Smooth muscle cell (in vitro differentiated cells): ENCODE data around the gene SNAP91. TPM values are rescaled to one million over a fixed set of nuclear protein-coding genes. Genes with fewer than 3 reads are reported as not detected.
"Not testable (repeated sequence)": the region's sequence is repeated elsewhere in the genome, so short reads cannot be mapped to it uniquely, and the experiment has no call there.

Source experiments
- DNase-seq: peaks from one replicate; lab custom pipeline; 2025; ENCODE audit not compliant: unreplicated experiment; lab: John Stamatoyannopoulos, UW
- H2AFZ ChIP-seq: fragments of 200-600 bp; sonication (generic); 2 replicates; pipeline ENCODE4 v1.6.0; 2016; ENCODE audit warnings: antibody characterized with exemption, low read depth, mild to moderate bottlenecking
- H3F3A ChIP-seq: fragments of 200-600 bp; sonication (generic); 2 replicates; pipeline ENCODE4 v1.6.0; 2017; ENCODE audit warnings: antibody characterized with exemption, low read depth
- H3K27ac ChIP-seq: fragments of 200-600 bp; sonication (generic); 2 replicates; pipeline ENCODE4 v1.5.1; 2016; ENCODE audit warnings: low read depth, mild to moderate bottlenecking
- H3K27me3 ChIP-seq: fragments of 200-600 bp; sonication (generic); 2 replicates; pipeline ENCODE4 v1.6.1; 2016; ENCODE audit warnings: low read depth, mild to moderate bottlenecking
- H3K36me3 ChIP-seq: fragments of 200-600 bp; sonication (generic); 2 replicates; pipeline ENCODE4 v1.5.1; 2016; ENCODE audit warnings: low read depth
- H3K4me1 ChIP-seq: fragments of 200-600 bp; sonication (generic); 2 replicates; pipeline ENCODE4 v1.5.1; 2016; ENCODE audit warnings: low read depth
- H3K4me2 ChIP-seq: fragments of 200-600 bp; sonication (generic); 2 replicates; pipeline ENCODE4 v1.6.0; 2016; ENCODE audit warnings: mild to moderate bottlenecking
- H3K4me3 ChIP-seq: fragments of 200-600 bp; sonication (generic); 2 replicates; pipeline ENCODE4 v1.5.1; 2016; ENCODE audit warnings: mild to moderate bottlenecking
- H3K79me2 ChIP-seq: fragments of 200-600 bp; sonication (generic); 2 replicates; pipeline ENCODE4 v1.6.0; 2016; ENCODE audit warnings: low read depth, mild to moderate bottlenecking
- H3K9ac ChIP-seq: fragments of 200-600 bp; sonication (generic); 2 replicates; pipeline ENCODE4 v1.6.0; 2016; ENCODE audit warnings: low read depth
- H3K9me3 ChIP-seq: fragments of 200-600 bp; sonication (generic); replicated peaks from 2 replicates; pipeline ENCODE4 v1.5.1; 2016; ENCODE audit warnings: low read depth
- H4K20me1 ChIP-seq: fragments of 200-600 bp; sonication (generic); 2 replicates; pipeline ENCODE4 v1.6.0; 2016; ENCODE audit warnings: low read depth
- WGBS: methylation state at CpG from one replicate; pipeline ENCODE4 v1.1.7; 2016; ENCODE audit warnings: low lambda C conversion rate; 5-methylcytosine and 5-hydroxymethylcytosine counted together
- polyA plus RNA-seq: library from polyadenylated mRNA; unstranded; fragments of >200 nt; fragmentation: Nextera tagmentation; extraction: Ambion mirVana; gene quantifications from 2 replicates; pipeline ENCODE4 v1.2.1, GENCODE V29; 2016
- total RNA-seq: library from RNA; depleted of rRNA; stranded (reverse); fragments of >200 nt; gene quantifications from 2 replicates; pipeline ENCODE4 v1.2.3, GENCODE V29; 2014
- TF ChIP-seq, protein P1 (sequence below): fragments of 200-600 bp; sonication (generic); IDR thresholded peaks from 2 replicates; pipeline ENCODE4 v1.5.1; 2017; ENCODE audit warnings: borderline replicate concordance, mild to moderate bottlenecking, antibody characterized with exemption; ENCODE audit not compliant: insufficient read depth, poor library complexity, severe bottlenecking

SNAP91 gene
- total and polyA plus RNA-seq, 2 experiments from 2014 or later, result not detected

DNA sequence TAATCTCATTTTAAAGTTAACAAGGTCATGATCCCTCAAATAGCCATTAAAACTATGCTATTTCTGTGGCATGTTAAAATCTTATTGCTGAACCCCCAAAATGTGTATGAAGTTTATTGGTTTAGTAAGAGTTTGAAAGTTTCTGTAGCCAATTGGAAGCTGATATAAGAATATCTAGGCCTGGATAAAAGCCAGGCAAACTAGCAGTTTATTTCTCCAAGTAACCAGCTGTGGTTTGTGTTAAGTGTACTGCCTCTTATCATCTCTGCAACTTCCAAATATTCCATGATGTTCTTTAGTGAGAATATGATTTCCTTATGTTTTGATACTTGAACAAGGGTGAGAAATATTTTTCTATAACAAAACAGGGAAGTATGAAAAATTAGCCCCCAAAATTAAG is 119.8 kb downstream of the SNAP91 start:
- H3K27me3 ChIP-seq, result no peaks in the 10 kb centered on the region
- no peak overlapping the region for H3K27ac ChIP-seq
- H3K4me1 ChIP-seq, result no peaks in the 10 kb centered on the region
- H3K4me3 ChIP-seq, result no peak overlapping the region
- no peak overlapping the region for H3K4me2 ChIP-seq
- H4K20me1 ChIP-seq, result no peaks in the 10 kb centered on the region
- H2AFZ ChIP-seq, result no peak overlapping the region
- H3K79me2 ChIP-seq, result no peaks in the 10 kb centered on the region
- DNase-seq, result no peak
- H3K36me3 ChIP-seq, result no peaks in the 10 kb centered on the region
- no peaks in the 10 kb centered on the region for H3F3A ChIP-seq
- H3K9me3 ChIP-seq, result no peaks in the 10 kb centered on the region
- TF ChIP-seq, protein P1, sequence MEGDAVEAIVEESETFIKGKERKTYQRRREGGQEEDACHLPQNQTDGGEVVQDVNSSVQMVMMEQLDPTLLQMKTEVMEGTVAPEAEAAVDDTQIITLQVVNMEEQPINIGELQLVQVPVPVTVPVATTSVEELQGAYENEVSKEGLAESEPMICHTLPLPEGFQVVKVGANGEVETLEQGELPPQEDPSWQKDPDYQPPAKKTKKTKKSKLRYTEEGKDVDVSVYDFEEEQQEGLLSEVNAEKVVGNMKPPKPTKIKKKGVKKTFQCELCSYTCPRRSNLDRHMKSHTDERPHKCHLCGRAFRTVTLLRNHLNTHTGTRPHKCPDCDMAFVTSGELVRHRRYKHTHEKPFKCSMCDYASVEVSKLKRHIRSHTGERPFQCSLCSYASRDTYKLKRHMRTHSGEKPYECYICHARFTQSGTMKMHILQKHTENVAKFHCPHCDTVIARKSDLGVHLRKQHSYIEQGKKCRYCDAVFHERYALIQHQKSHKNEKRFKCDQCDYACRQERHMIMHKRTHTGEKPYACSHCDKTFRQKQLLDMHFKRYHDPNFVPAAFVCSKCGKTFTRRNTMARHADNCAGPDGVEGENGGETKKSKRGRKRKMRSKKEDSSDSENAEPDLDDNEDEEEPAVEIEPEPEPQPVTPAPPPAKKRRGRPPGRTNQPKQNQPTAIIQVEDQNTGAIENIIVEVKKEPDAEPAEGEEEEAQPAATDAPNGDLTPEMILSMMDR, result no peak
- H3K9ac ChIP-seq, result no peak overlapping the region

DNA sequence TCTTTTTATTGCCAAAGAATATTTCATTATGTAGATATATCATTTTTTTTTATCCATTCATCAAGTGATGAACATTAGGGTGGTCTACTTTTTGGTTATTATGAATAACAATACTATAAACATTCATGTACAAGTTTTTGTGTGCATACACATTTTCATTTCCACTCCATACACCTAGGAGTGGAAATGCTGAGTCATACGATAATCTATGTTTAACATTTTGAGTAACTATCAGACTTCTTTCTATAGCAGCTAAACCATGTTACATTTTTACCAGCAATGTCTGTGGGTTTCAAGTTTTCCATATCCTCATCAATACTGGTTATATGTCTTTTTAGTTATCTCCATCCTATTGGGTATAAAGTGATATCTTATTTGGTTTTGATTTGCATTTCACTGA is 130.8 kb downstream of the SNAP91 start:
- 97% methylated on average over 1 of the region's 1 CpG for WGBS
- no peak overlapping the region for H3K9ac ChIP-seq

GRCh38 chr6:83574783-83575182 is 134.1 kb downstream of the SNAP91 start:
- 87% methylated on average over 6 of the region's 6 CpGs for WGBS
- no peak overlapping the region for H3K4me2 ChIP-seq
- H3K79me2 ChIP-seq, result no peaks in the 10 kb centered on the region
- H3K36me3 ChIP-seq, result no peaks in the 10 kb centered on the region
- H3K4me1 ChIP-seq, result no peaks in the 10 kb centered on the region
- no peak overlapping the region for H2AFZ ChIP-seq
- H3K27me3 ChIP-seq, result no peaks in the 10 kb centered on the region
- no peak overlapping the region for H3K9ac ChIP-seq
- H3K27ac ChIP-seq, result no peak overlapping the region
- TF ChIP-seq, protein P1, result no peak
- no peaks in the 10 kb centered on the region for H4K20me1 ChIP-seq
- no peak overlapping the region for H3K4me3 ChIP-seq
- H3K9me3 ChIP-seq, result no peaks in the 10 kb centered on the region
- no peak for DNase-seq
- H3F3A ChIP-seq, result no peaks in the 10 kb centered on the region

More for the DNA sequence above, 130.8 kb downstream of the SNAP91 start:
- Histone ChIP-seq H3K27ac (no peak overlapping the region), H4K20me1 (no peaks in the 10 kb centered on the region), H3K36me3 (no peaks in the 10 kb centered on the region), H3F3A (no peaks in the 10 kb centered on the region), H3K4me2 (no peak overlapping the region), H2AFZ (no peak overlapping the region), H3K4me1 (no peaks in the 10 kb centered on the region), H3K4me3 (no peak overlapping the region), H3K27me3 (no peaks in the 10 kb centered on the region), H3K9me3 (no peaks in the 10 kb centered on the region), H3K79me2 (no peaks in the 10 kb centered on the region)
- TF ChIP-seq, protein P1, result no peak
- no peak for DNase-seq

GRCh38 chr6:83571663-83572185 is 137.2 kb downstream of the SNAP91 start:
- not testable (repeated sequence) for H3K4me3 ChIP-seq, H3K79me2 ChIP-seq, H4K20me1 ChIP-seq, H3K4me1 ChIP-seq, H3K9ac ChIP-seq, H3F3A ChIP-seq, DNase-seq, H3K27ac ChIP-seq, H3K27me3 ChIP-seq, H3K4me2 ChIP-seq, H2AFZ ChIP-seq, H3K9me3 ChIP-seq, H3K36me3 ChIP-seq
- 97% methylated on average over 4 of the region's 4 CpGs for WGBS
